GM12878 (cell line): ENCODE results near the gene YKT6. TPM values are rescaled to one million over a fixed set of nuclear protein-coding genes. Genes with fewer than 3 reads are reported as not detected.

Source experiments
- ATAC-seq: fragments of 200-7000 bp; cut with Tn5 transposase; 3 replicates; pipeline ENCODE4 v1.9.1; 2020; ENCODE audit warnings: mild to moderate bottlenecking, moderate library complexity
- BruUV-seq: library from RNA; stranded (reverse); fragments of 400-500 nt; replicated peaks from 2 replicates; lab custom pipeline; 2021; lab: Mats Ljungman, UMichigan
- CTCF ChIA-PET: fragments of 300-600 bp; sonication (Branson Sonifier 250); formaldehyde crosslinking; extraction: SDS; loops from one replicate; lab custom pipeline; 2021; ENCODE audit warnings: inconsistent platforms; lab: Yijun Ruan, JAX
- POLR2A ChIA-PET: fragments of 350-600 bp; formaldehyde crosslinking; extraction: SDS; loops from one replicate; lab custom pipeline; 2021; ENCODE audit warnings: inconsistent platforms; lab: Charles Lee
- RAD21 ChIA-PET: fragments of 300-600 bp; sonication (Branson Sonifier 250); formaldehyde crosslinking; loops from one replicate; lab custom pipeline; 2023; ENCODE audit warnings: antibody characterized with exemption; ENCODE audit not compliant: unreplicated experiment; lab: Charles Lee
- SMC1A ChIA-PET: fragments of 300-600 bp; sonication (Branson Sonifier 250); formaldehyde crosslinking; loops from one replicate; lab custom pipeline; 2023; ENCODE audit not compliant: unreplicated experiment, uncharacterized antibody; lab: Charles Lee
- DNase-seq: peaks from one replicate; pipeline ENCODE4 v3.0.0-alpha.2; 2011; ENCODE audit warnings: low read depth, low spot score
- FAIRE-seq: peaks from 3 replicates; lab custom pipeline; 2011; peaks lifted over from hg19 to GRCh38; lab: Jason Lieb, UNC
- H2AFZ ChIP-seq: 2 replicates; pipeline ENCODE4 v1.6.0; 2011; ENCODE audit warnings: low read depth, low read length, control low read depth; ENCODE audit not compliant: control insufficient read depth
- H3K27ac ChIP-seq: 2 replicates; pipeline ENCODE4 v1.5.1; 2011; ENCODE audit warnings: control low read depth; ENCODE audit not compliant: control insufficient read depth, insufficient read depth
- H3K27me3 ChIP-seq, 2 experiments: replicated peaks in 1 of 2; 2 replicates each; pipeline versions ENCODE4 v1.6.0 to v1.6.1; 2011; ENCODE audit warnings: low read length in 1 of 2; ENCODE audit not compliant: control insufficient read depth in 2 of 2, insufficient read depth in 2 of 2
- H3K36me3 ChIP-seq, 2 experiments: 2 replicates each; pipeline ENCODE4 v1.5.1; 2011; ENCODE audit warnings: low read length in 1 of 2; ENCODE audit not compliant: control insufficient read depth in 2 of 2, insufficient read depth in 2 of 2
- H3K4me1 ChIP-seq: 2 replicates; pipeline ENCODE4 v1.6.1; 2011; ENCODE audit warnings: mild to moderate bottlenecking, low read length, moderate library complexity, mixed read lengths; ENCODE audit not compliant: control insufficient read depth, insufficient read depth
- H3K4me2 ChIP-seq: 2 replicates; pipeline ENCODE4 v1.6.0; 2011; ENCODE audit warnings: control low read depth; ENCODE audit not compliant: control insufficient read depth, insufficient read depth
- H3K4me3 ChIP-seq: fragments of 200-600 bp; sonication (generic); 2 replicates; pipeline ENCODE4 v1.5.1; 2016
- H3K79me2 ChIP-seq: 2 replicates; pipeline ENCODE4 v1.6.0; 2011; ENCODE audit warnings: low read length; ENCODE audit not compliant: control insufficient read depth, insufficient read depth
- H3K9ac ChIP-seq: 2 replicates; pipeline ENCODE4 v1.8.0; 2011; ENCODE audit warnings: low read length, control low read depth, mixed read lengths; ENCODE audit not compliant: control insufficient read depth, insufficient read depth
- H3K9me3 ChIP-seq: replicated peaks from 3 replicates; pipeline ENCODE4 v1.5.1; 2011; ENCODE audit warnings: mild to moderate bottlenecking, low read length; ENCODE audit not compliant: control insufficient read depth, insufficient read depth
- H4K20me1 ChIP-seq: 2 replicates; pipeline ENCODE4 v1.6.0; 2011; ENCODE audit not compliant: control insufficient read depth, insufficient read depth
- ATF3 ChIP-seq: IDR thresholded peaks from 2 replicates; pipeline ENCODE4 v1.6.1; 2011; ENCODE audit warnings: low read depth, mild to moderate bottlenecking, low read length, moderate library complexity, borderline replicate concordance; ENCODE audit errors: extremely low read depth
- ATF7 ChIP-seq: fragments of 450-650 bp; IDR thresholded peaks from 2 replicates; pipeline ENCODE4 v1.6.1; 2016; ENCODE audit warnings: low read depth, mild to moderate bottlenecking
- CBX5 ChIP-seq: sonication (generic); IDR thresholded peaks from 2 replicates; pipeline ENCODE4 v1.6.1; 2016; ENCODE audit warnings: low read depth, moderate library complexity, mild to moderate bottlenecking, inconsistent platforms
- CUX1 ChIP-seq: IDR thresholded peaks from 2 replicates; pipeline ENCODE4 v1.6.1; 2012; ENCODE audit warnings: improper control_type of control experiment, low read depth, low read length; ENCODE audit not compliant: insufficient replicate concordance
- EGR1 ChIP-seq, 2 experiments: IDR thresholded peaks; 1 replicate in 1 of 2; 2 replicates in 1 of 2; pipeline ENCODE4 v1.6.1; 2011 to 2012; ENCODE audit warnings: low read depth in 2 of 2, low read length in 2 of 2, borderline replicate concordance in 1 of 2, mild to moderate bottlenecking in 1 of 2, moderate library complexity in 1 of 2
- NRF1 ChIP-seq: conservative IDR thresholded peaks from 2 replicates; pipeline ENCODE4 v1.6.1; 2011; ENCODE audit warnings: mild to moderate bottlenecking, low read depth, low read length, improper control_type of control experiment
- POLR2AphosphoS2 ChIP-seq: IDR thresholded peaks from 2 replicates; pipeline ENCODE4 v1.6.1; 2011; ENCODE audit warnings: low read depth, mild to moderate bottlenecking, low read length, improper control_type of control experiment, moderate library complexity
- WGBS: methylation state at CpG from one replicate; pipeline ENCODE4 v1.1.6; 2016; ENCODE audit warnings: low lambda C conversion rate; ENCODE audit not compliant: insufficient replicate concordance, insufficient coverage; ENCODE audit errors: missing lambda C conversion rate; 5-methylcytosine and 5-hydroxymethylcytosine counted together
- in situ Hi-C: fragments of 300-500 bp; cut with MboI; formaldehyde crosslinking; loops from 9 replicates; pipeline ENCODE4 v1.14.3; 2018; ENCODE audit warnings: mixed read lengths
- intact Hi-C: fragments of 100-400 bp; cut with micrococcal nuclease; formaldehyde crosslinking; loops from one replicate; pipeline ENCODE4 v1.14.2; 2022; ENCODE audit not compliant: unreplicated experiment
- polyA plus RNA-seq, 11 experiments: library from polyadenylated mRNA; depleted of rRNA in 4 of 11; unstranded in 6 of 11; stranded (reverse) in 5 of 11; fragments of >200 nt; fragmentation: Nextera tagmentation in 4 of 11; fragmentation: Illumina TruSeq in 1 of 11; extraction: Ambion mirVana in 4 of 11; extraction: Trizol in 1 of 11; gene quantifications; 1 replicate in 1 of 11; 2 replicates in 10 of 11; pipeline versions ENCODE4 v1.2.1 to v1.2.3, GENCODE V29; 2011 to 2016; ENCODE audit warnings: inconsistent platforms in 2 of 11, missing spikeins in 2 of 11, low read depth in 1 of 11
- total RNA-seq, 4 experiments: library from RNA; depleted of rRNA in 3 of 4; stranded (reverse); fragments of >200 nt in 3 of 4; fragmentation: Illumina TruSeq in 1 of 4; extraction: Trizol in 1 of 4; gene quantifications; 2 replicates each; pipeline versions ENCODE4 v1.2.1 to v1.2.3, GENCODE V29; 2013 to 2021
- TF ChIP-seq, protein P1 (sequence below): fragments of 450-650 bp; IDR thresholded peaks from 2 replicates; pipeline ENCODE4 v1.6.1; 2017; ENCODE audit warnings: mild to moderate bottlenecking, moderate library complexity

YKT6 gene
- total and polyA plus RNA-seq, 10 of the 15 experiments (the other 5 are each of a cell fraction or from before 2014, with no cell fraction given): 1.7 to 95.2 (median 70.5) TPM

DNA sequence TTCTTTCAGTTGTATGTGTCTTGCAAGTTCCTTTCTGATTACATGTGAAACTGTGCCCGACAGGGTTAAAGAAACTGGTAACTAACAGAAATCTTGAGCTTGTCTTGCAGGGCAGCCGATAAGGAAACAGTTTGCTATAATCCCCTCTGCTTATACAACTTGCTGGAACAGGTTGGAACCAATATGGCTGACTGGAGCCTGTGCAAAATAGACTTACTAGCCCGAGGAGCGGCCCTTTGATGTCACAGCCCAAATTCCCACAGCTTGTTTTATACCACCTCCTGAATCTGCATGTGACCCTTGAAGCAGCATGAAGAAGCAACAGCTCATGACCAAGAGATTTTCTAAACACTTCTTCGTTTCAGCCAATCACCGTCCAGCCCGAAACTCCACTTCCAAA, 3.3 kb upstream of the YKT6 start:
- Histone ChIP-seq H3K79me2 (peaks cover 16% of the 10 kb centered on the region), H3K27me3 (no peaks in the 10 kb centered on the region), H3K9ac (no peak overlapping the region), H3K27ac (no peak overlapping the region), H3K4me2 (no peak overlapping the region), H3K4me3 (no peak overlapping the region), H4K20me1 (no peaks in the 10 kb centered on the region), H3K36me3 (no peaks in the 10 kb centered on the region), H2AFZ (no peak overlapping the region; the same call in 1 of the 2 replicates), H3K9me3 (no peaks in the 10 kb centered on the region), H3K4me1 (no peaks in the 10 kb centered on the region)
- no TSS peak for BruUV-seq
- no peak for DNase-seq
- TF ChIP-seq, protein P1, sequence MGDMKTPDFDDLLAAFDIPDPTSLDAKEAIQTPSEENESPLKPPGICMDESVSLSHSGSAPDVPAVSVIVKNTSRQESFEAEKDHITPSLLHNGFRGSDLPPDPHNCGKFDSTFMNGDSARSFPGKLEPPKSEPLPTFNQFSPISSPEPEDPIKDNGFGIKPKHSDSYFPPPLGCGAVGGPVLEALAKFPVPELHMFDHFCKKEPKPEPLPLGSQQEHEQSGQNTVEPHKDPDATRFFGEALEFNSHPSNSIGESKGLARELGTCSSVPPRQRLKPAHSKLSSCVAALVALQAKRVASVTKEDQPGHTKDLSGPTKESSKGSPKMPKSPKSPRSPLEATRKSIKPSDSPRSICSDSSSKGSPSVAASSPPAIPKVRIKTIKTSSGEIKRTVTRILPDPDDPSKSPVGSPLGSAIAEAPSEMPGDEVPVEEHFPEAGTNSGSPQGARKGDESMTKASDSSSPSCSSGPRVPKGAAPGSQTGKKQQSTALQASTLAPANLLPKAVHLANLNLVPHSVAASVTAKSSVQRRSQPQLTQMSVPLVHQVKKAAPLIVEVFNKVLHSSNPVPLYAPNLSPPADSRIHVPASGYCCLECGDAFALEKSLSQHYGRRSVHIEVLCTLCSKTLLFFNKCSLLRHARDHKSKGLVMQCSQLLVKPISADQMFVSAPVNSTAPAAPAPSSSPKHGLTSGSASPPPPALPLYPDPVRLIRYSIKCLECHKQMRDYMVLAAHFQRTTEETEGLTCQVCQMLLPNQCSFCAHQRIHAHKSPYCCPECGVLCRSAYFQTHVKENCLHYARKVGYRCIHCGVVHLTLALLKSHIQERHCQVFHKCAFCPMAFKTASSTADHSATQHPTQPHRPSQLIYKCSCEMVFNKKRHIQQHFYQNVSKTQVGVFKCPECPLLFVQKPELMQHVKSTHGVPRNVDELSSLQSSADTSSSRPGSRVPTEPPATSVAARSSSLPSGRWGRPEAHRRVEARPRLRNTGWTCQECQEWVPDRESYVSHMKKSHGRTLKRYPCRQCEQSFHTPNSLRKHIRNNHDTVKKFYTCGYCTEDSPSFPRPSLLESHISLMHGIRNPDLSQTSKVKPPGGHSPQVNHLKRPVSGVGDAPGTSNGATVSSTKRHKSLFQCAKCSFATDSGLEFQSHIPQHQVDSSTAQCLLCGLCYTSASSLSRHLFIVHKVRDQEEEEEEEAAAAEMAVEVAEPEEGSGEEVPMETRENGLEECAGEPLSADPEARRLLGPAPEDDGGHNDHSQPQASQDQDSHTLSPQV: no peak
- TF ChIP-seq CUX1 (no peak), CBX5 (no peak), POLR2AphosphoS2 (no peak), EGR1 (IDR thresholded peaks at IDR 0.05; ENCODE audit: borderline replicate concordance in 1 of 2, low read depth in 2 of 2, low read length in 2 of 2) (no peak), NRF1 (no peak), ATF7 (no peak), ATF3 (no peak)
- POLR2A ChIA-PET: no interaction called here
- no peak for FAIRE-seq
- WGBS: 49% methylated on average over 7 of the region's 7 CpGs
- in situ Hi-C loops (no loop called here), intact Hi-C loops (loop anchor here (2.0 kb wide), 2 partner anchors 117 to 125 kb away; no protein-coding TSS in a partner anchor)
- SMC1A ChIA-PET: interaction anchor here (1.0 to 2.4 kb wide), 3 partner anchors 66 to 178 kb away, joined by 3 to 13 read pairs (median 5); partner anchors contain the start of gene POLD2
- RAD21 ChIA-PET: interaction anchor here (1.4 to 1.5 kb wide), 2 partner anchors 74 to 132 kb away, joined by 3 read pairs; partner anchors contain the start of genes PGAM2 and POLD2
- CTCF ChIA-PET: interaction anchor here (0.7 to 3.5 kb wide), 5 partner anchors 48 to 616 kb away, joined by 3 to 25 read pairs (median 3); partner anchors contain the start of gene POLD2
- ATAC-seq: no peak
